Muscle layer of duodenum (tissue), 2 donors: ENCODE measurements around the gene ACBD5.
"Not testable (repeated sequence)": the region's sequence is repeated elsewhere in the genome, so short reads cannot be mapped to it uniquely, and the experiment has no call there.

Experiments
- H3K27ac ChIP-seq: one replicate; pipeline ENCODE4 v1.7.0; 2013; ENCODE audit warnings: mild to moderate bottlenecking, low read length
- H3K27me3 ChIP-seq: one replicate; pipeline ENCODE4 v1.7.0; 2013; ENCODE audit warnings: low read depth, mild to moderate bottlenecking, control low read depth, low read length
- H3K36me3 ChIP-seq, 2 donors: one replicate each; pipeline ENCODE4 v1.7.0; 2013; ENCODE audit warnings: low read length in 2 of 2, control low read depth in 1 of 2, mild to moderate bottlenecking in 1 of 2; ENCODE audit not compliant: insufficient read depth in 2 of 2, control insufficient read depth in 1 of 2
- H3K4me1 ChIP-seq, 2 donors: one replicate each; pipeline ENCODE4 v1.7.0; 2013; ENCODE audit warnings: low read length in 2 of 2, mild to moderate bottlenecking in 2 of 2, control low read depth in 1 of 2, moderate library complexity in 1 of 2; ENCODE audit not compliant: insufficient read depth in 2 of 2, control insufficient read depth in 1 of 2
- H3K4me3 ChIP-seq, 2 donors: one replicate each; pipeline ENCODE4 v1.7.0; 2013; ENCODE audit warnings: low read length in 2 of 2, low read depth in 1 of 2, mild to moderate bottlenecking in 1 of 2
- H3K9me3 ChIP-seq, 2 donors: one replicate each; pipeline ENCODE4 v1.7.0; 2013; ENCODE audit warnings: low read length in 2 of 2, control low read depth in 1 of 2, mild to moderate bottlenecking in 1 of 2; ENCODE audit not compliant: control insufficient read depth in 1 of 2
- donor health status: healthy.

Gene ACBD5

GRCh38 chr10:27240212-27241009 lies at the start of gene ACBD5:
ACBD5 (minus strand) TSS chr10:27240797; CDS start chr10:27240688, 109 bp downstream.
- H3K9me3 ChIP-seq = no peaks in the 10 kb centered on the region
- peak within 1 kb of the TSS; percentile 98 for H3K27ac ChIP-seq
- H3K4me1 ChIP-seq = peaks cover 6 to 24% of the 10 kb centered on the region in 2 donors
- H3K36me3 ChIP-seq = peaks cover 0 to 3% of the 10 kb centered on the region in 2 donors
- no peaks in the 10 kb centered on the region for H3K27me3 ChIP-seq
- peak within 1 kb of the TSS; percentile 88 to 97 for H3K4me3 ChIP-seq

GRCh38 chr10:27285093-27285492 lies 44.5 kb upstream of the ACBD5 start:
- H3K36me3 ChIP-seq = no peaks in the 10 kb centered on the region
- no peaks in the 10 kb centered on the region for H3K9me3 ChIP-seq
- no peak overlapping the region for H3K27ac ChIP-seq
- H3K27me3 ChIP-seq = no peaks in the 10 kb centered on the region
- H3K4me1 ChIP-seq = no peaks in the 10 kb centered on the region
- no peak overlapping the region for H3K4me3 ChIP-seq

GRCh38 chr10:27276581-27276980 lies 36.0 kb upstream of the ACBD5 start:
- H3K9me3 ChIP-seq = no peaks in the 10 kb centered on the region
- H3K27ac ChIP-seq = no peak overlapping the region
- H3K36me3 ChIP-seq = no peaks in the 10 kb centered on the region
- no peaks in the 10 kb centered on the region for H3K4me1 ChIP-seq
- H3K4me3 ChIP-seq = no peak overlapping the region
- H3K27me3 ChIP-seq = no peaks in the 10 kb centered on the region

GRCh38 chr10:27266025-27266424 lies 25.4 kb upstream of the ACBD5 start:
- H3K27ac ChIP-seq, H3K27me3 ChIP-seq: not testable (repeated sequence)

GRCh38 chr10:27262788-27263187 lies 22.2 kb upstream of the ACBD5 start:
- not testable (repeated sequence) for H3K27ac ChIP-seq
- H3K27me3 ChIP-seq = peaks cover 13% of the 10 kb centered on the region

More at GRCh38 chr10:27266025-27266424, 25.4 kb upstream of the ACBD5 start:
- H3K4me3 ChIP-seq, H3K4me1 ChIP-seq, H3K36me3 ChIP-seq, H3K9me3 ChIP-seq: not testable (repeated sequence)

GRCh38 chr10:27258838-27259812 lies 18.5 kb upstream of the ACBD5 start:
- no peaks in the 10 kb centered on the region for H3K9me3 ChIP-seq
- no peaks in the 10 kb centered on the region for H3K36me3 ChIP-seq
- H3K27ac ChIP-seq = no peak overlapping the region
- H3K27me3 ChIP-seq = peaks cover 17% of the 10 kb centered on the region
- peak overlapping the region; percentile 50 to 74 for H3K4me3 ChIP-seq
- H3K4me1 ChIP-seq = peaks cover 0 to 12% of the 10 kb centered on the region in 2 donors

More at GRCh38 chr10:27262788-27263187, 22.2 kb upstream of the ACBD5 start:
- peaks cover 0 to 12% of the 10 kb centered on the region in 2 donors for H3K4me1 ChIP-seq
- H3K36me3 ChIP-seq, H3K4me3 ChIP-seq, H3K9me3 ChIP-seq: not testable (repeated sequence)

GRCh38 chr10:27258492-27258837 lies 17.9 kb upstream of the ACBD5 start:
- peaks cover 0 to 12% of the 10 kb centered on the region in 2 donors for H3K4me1 ChIP-seq
- H3K36me3 ChIP-seq = no peaks in the 10 kb centered on the region
- peak overlapping the region; percentile 50 to 74 for H3K4me3 ChIP-seq
- no peaks in the 10 kb centered on the region for H3K9me3 ChIP-seq
- no peak overlapping the region for H3K27ac ChIP-seq
- peaks cover 17% of the 10 kb centered on the region for H3K27me3 ChIP-seq

- Histone ChIP-seq H3K27me3 (peaks cover 17% of the 10 kb centered on the region), H3K9me3 (no peaks in the 10 kb centered on the region), H3K4me3 (no peak overlapping the region)
Observed at GRCh38 chr10:27256299-27257189, 15.9 kb upstream of the ACBD5 start.

GRCh38 chr10:27253576-27253975 lies 13.0 kb upstream of the ACBD5 start:
- Histone ChIP-seq H3K4me1 (peaks cover 0 to 1% of the 10 kb centered on the region in 2 donors), H3K9me3 (no peaks in the 10 kb centered on the region), H3K36me3 (no peaks in the 10 kb centered on the region), H3K27ac (no peak overlapping the region), H3K27me3 (peaks cover 12% of the 10 kb centered on the region), H3K4me3 (no peak overlapping the region)

More at GRCh38 chr10:27256299-27257189, 15.9 kb upstream of the ACBD5 start:
- Histone ChIP-seq H3K36me3 (no peaks in the 10 kb centered on the region), H3K4me1 (peaks cover 0 to 12% of the 10 kb centered on the region in 2 donors), H3K27ac (no peak overlapping the region)

- Histone ChIP-seq H3K4me1 (no peaks in the 10 kb centered on the region), H3K27ac (no peak overlapping the region), H3K36me3 (no peaks in the 10 kb centered on the region), H3K4me3 (peak overlapping the region; percentile 42 to 70), H3K9me3 (no peaks in the 10 kb centered on the region), H3K27me3 (peaks cover under 1% of the 10 kb centered on the region)
Observed at GRCh38 chr10:27252267-27253000, 11.8 kb upstream of the ACBD5 start.
